Measurements from ENCODE around the gene PLSCR4.

The PLSCR4 gene

DNA sequence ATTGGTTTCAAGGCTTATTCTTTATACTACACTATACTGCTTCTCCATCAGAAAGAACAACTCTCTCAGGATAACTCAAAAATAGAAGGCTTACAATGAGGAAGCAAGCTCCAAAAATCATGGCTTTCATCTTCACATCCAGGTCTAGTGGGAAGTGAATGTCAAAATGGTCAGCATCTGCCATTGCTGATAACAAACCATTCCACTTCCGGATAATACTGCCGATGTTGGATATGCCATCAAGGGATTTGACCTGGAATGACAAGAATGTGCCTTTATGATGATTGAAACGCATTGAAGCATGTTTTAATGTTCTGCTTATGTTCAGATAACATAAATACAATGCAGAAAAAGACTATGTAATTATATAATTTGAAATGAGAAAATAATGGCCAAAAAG lies 55.9 kb downstream of the PLSCR4 start:
- no peak for DNase-seq (ENCODE audit: low spot score)

DNA sequence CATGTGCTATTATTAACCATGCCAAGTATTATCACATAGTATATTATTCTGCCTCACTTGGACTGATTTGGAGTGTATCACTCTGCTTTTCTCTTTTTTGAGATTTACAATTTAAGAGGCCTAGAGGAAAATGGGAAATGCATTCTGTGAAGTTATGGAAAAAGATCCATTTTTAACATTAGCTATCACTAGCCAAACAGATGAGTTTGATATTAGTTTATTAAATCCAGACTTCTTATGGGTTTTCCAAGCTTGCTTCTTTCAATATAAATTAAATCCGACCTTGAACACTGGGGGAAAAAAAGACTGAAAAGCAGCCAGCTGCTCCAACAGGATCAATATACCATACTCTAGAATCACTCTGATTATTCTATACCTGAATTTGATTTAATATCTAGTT lies 59.9 kb downstream of the PLSCR4 start:
- no peak for DNase-seq (ENCODE audit: low spot score)

DNA sequence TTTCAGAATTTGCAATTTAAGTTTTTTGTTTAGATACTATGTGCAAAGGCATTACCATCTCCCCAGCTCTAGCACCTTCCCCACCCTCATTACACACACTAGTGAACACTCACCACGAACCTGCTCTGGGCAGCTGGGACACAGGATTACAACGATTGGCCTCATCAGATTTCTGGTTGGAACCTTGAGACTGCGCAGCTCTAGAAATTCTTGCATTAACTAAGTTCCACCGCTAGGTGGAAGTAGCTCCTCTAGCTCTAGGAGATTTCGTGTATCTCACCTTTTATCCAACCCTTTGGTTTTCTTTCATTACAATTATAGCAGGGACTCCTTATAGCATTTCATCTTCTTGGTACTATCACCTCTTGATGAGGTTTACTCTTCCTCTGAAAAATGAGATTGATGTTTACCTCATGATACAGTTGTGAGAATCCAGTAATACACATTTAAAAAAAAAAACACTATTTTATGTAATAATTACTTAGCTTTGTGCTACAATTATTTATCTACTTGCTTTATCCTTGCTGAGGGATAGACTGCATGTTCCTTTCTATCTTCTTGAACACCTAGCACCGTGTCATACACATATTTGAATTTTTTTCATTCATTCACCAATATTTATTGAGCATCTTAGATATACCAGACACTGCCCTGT lies 61.3 kb downstream of the PLSCR4 start:
- DNase-seq (ENCODE audit: low spot score), result peak; percentile 66

DNA sequence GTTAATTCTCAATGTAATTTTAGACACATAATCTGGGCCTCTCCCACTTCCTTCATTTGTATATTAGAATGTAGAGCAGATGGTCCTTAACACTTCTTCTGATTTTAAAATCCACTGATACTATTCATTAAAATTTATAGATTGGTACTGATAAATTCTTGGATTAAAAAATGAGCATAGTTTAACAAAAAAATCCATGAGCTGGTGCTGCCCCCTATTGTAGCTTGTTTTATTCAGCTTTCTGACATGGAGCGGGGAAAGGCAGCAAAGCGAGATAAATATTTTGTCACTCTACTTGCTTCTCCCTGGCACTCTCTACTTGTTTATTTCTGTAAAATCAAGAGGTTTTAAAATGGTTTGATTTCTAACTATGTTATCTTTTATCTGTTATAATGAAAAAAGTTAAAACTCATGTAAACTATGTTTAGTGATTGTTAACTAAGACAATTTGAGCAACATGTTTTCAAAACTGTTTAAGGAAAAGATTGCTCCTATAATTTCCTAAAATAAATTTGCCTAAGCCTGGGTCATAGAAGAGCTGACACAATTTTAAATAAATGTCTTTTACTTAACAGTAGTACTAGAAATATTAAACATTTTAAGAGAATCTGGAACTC lies 63.5 kb downstream of the PLSCR4 start:
- no peak for DNase-seq (ENCODE audit: low spot score)

DNA sequence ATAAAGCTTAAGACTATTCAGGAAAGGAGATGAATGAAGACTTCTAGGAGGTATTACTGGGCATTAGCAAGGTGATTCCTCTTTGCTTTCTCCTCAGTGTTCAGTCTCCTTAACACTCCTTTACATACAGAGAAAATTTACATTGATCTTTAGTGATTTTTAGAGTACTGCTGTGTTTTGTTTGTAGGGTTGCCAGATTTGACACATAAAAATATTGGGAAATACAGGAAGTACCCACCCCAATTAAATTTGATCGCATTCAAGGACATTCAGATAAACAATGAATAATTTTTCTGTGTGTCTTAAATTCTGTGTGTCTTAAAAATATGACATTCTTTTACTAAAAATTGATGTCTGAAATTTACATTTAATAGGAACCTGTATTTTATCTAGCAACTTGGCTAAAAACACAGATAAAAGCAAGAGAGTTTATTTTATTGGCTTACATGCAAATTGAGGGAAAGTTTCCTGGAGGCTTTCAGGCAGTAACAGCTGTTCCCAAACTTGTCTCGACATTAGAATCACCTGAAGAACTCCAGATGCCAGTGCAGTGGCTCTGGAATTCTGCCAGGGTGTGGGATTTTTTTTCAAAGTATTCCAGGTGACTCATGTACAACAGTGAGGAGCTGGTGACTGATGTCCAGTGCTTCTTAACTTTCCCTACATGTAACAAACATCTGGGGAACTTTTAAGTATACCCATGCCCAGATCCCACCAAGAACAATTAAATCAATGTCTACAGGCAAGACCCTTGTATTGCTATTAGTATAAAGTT lies 66.5 kb downstream of the PLSCR4 start:
- no peak for DNase-seq (ENCODE audit: low spot score)

DNA sequence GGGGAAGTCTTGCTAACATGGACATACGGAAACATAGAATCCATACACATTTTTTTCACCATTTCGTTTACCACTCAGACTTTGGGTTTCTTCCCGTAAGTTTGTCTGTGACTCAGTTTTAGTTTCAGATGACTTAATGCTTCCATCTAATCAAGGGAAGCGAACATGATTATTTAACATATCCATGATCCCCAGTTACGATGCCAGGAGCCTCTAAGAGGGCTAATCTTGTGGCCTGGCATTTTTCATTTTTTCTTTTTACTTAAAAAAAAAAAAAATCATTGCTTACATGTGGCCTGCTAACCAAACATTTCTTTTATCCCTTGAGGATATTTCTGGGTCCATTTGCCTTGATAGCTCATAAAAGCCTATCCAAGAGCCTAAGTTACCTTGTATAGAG lies 69.7 kb downstream of the PLSCR4 start:
- DNase-seq (ENCODE audit: low spot score), result no peak

DNA sequence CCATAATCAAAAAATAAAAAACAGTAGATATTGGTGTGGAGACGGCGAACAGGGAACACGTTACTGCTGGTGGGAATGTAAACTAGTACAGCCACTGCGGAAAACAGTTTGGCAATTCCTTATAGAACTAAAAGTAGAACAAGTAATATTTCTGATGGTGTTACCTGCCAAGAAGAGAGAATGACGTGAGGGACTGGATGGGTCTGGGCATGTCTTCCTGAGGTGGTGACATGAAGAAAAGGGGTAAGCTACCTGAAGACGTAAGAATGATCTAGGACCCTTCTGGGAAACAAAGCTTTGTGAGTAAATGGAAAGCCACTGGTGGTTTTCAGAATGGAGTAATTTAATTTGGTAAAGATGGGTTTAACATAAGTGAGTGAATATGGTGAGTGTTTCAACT lies 70.5 kb downstream of the PLSCR4 start:
- DNase-seq (ENCODE audit: low spot score), result no peak

DNA sequence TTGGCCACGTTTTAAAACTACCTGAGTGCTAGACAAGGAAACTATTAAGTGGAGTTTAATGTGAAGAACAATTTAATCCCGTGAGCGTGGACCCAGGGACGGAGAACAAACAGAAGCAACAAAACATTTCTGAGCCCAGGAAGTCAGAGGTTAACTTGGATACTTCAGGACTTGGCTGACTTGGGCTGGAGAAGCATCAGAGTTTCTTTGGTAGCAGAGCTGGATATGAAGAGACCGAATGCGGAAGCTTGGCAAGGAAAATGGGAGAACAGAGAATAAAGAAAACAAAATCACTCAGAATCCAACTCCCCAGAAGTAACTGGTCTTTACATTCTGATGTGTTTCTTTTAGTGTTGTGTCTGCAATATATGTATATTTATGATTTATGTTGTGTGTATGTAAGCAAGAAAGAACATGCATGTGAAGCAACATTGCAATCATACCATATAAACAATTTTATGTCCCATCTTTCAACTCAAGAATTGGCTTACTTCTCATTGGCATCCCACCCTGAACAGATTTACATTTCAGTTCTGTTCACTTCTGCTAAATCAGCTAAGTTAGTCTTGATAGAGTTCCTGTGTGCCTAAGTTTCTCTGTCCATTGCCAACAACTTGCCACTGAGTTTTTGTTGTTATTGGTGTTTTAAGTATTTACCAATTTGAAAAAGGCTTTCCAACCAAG lies 72.8 kb downstream of the PLSCR4 start:
- no peak for DNase-seq (ENCODE audit: low spot score)

DNA sequence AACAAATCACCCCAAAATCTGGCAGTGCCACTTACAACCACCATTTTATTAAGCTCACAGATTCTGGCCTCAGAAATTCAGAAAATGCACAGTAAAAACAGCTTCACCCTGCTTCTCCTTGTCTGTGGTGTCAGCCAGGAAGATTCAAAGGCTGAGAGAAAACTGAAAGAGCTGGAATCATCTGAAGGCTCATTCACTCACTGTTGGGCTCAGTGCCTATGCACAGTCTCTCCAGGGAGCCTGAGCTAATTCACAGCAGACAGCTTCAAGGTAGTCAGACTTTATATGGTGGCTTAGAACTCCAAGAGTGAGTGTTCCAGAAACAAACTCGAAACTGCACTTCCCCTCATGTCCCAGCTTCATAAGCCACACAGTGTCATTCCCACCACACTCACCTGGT lies 73.4 kb downstream of the PLSCR4 start:
- DNase-seq (ENCODE audit: low spot score), result no peak

DNA sequence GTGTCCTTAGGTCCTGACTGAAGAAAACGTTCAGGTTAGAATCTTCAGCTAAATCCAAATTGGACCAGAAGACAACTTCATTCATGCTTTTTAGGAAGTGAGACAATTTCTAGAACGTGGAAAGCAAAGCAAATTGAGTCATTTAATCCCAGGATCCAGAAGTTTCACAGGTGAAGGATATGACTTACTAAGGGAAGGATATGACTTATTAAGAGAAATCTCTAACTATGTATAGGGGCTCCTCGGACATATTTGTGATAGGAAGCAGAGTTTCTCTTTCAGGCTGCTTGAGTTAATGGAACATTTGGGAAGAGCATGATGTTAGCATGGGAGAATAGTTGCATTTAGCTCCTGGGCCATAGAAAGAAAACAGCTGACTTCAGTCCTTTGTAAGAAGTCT lies 73.8 kb downstream of the PLSCR4 start:
- DNase-seq (ENCODE audit: low spot score), result no peak

DNA sequence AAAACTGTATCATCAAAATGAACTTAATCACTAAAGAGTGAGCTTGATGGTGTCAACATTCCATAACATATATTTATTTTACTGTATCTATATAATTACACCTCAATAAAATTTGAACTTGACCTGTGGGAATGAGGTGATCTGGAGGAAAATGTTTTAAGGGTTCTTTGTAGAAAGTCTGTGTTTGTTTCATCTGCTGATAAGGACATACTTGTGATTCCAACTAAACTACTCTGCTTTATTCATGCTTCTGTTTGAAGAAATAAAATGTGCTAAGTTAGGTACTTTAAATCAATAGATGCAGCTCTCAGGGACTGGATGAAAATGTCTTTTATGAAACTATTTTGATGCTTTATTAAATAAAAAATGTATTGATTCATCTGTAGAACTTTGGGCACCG lies 78.3 kb downstream of the PLSCR4 start:
- no peak for DNase-seq (ENCODE audit: low spot score)

DNA sequence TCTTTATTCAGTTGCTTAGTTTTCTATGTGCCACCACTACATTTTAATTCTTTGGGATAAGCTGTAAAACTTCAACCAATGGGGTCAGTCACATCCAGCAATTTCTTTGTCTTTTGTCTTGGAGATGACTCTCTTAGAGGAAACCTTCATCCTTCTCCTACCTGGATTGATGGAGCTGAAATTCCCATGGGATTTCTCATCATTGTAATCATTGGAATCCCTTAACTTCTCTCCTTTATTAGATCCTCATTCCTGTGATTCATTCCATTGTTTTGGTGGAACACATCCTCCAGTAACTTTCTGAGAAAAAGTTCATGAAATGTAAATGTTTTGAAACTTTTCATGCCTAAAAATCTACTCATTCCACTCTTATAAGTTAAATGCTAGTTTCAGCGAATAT lies 80.3 kb downstream of the PLSCR4 start:
- DNase-seq (ENCODE audit: low spot score), result no peak

DNA sequence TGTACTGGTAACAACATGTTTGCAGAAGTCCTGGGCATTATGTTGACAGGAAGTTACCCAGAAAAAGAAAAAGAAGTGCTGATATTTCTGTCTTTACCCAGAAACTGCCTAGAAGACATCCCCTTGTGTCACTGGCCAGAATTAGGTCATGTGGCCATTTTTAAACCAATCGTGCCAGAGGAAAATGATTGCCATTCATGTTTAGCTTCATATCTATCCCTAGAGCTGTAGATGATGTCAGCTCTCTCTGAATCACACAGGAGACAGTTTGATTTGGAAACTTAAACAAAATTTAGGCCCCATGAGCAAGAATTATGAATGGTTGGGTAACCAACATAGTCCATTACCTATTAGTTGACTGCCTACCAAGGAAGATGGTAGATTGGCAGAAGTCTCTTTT lies 81.0 kb downstream of the PLSCR4 start:
- no peak for DNase-seq (ENCODE audit: low spot score)

DNA sequence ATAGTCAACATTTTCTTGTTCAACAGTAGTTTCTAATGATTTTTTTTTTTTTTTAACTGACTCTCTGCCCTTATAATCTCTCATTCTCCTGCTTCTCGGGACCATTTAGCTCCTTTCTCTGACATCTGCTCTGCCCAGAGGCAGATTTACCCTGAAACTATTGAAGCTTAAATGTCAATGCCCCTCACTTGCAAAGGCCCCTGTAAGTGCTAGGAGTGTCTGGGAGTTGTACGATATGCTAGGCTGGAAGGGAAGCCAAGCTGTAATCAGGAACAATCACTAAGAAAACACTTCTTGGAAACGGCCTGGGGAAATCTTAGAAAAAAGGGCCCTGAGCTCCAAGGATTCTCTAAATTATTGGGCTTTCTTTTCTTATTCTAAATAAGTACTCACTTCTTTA lies 84.1 kb downstream of the PLSCR4 start:
- no peak for DNase-seq (ENCODE audit: low spot score)

DNA sequence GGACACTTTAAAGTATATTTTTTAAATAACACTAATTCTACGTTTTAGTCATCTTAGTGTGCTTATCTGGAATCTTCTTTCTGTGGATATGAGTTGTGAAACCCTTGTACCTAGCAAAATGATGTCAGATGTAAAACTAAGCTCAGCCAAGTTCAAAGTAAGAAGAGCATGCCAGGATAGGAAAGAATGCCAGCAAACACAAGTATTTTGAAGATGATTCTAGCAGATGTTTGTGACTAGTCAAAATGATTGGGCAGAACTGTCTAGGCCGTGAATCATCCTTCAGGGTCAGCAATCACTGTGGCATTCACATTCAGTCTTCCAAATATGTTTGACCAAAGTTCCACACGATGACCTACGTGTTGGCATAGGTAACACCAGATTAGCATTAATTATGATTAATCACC lies 84.5 kb downstream of the PLSCR4 start:
- no peak for DNase-seq (ENCODE audit: low spot score)

DNA sequence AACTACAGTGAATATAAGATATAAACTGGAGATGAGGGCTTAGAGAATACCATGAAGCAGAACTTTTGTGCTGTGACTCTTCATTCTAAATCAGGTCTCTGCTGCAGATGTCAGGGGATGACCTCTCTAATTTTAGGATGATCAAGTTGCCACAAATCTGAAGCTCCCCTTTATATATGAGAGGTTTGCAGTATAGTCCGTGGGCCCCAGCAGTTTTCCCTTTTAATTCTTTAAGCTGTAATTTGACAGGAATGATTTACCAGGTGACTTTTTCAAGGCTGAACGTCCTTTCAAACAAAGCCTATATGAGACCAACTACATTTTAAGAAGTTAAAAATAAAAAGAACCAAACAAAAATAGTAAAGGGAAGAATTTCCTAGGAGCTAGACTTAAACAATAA lies 85.0 kb downstream of the PLSCR4 start:
- no peak for DNase-seq (ENCODE audit: low spot score)

DNA sequence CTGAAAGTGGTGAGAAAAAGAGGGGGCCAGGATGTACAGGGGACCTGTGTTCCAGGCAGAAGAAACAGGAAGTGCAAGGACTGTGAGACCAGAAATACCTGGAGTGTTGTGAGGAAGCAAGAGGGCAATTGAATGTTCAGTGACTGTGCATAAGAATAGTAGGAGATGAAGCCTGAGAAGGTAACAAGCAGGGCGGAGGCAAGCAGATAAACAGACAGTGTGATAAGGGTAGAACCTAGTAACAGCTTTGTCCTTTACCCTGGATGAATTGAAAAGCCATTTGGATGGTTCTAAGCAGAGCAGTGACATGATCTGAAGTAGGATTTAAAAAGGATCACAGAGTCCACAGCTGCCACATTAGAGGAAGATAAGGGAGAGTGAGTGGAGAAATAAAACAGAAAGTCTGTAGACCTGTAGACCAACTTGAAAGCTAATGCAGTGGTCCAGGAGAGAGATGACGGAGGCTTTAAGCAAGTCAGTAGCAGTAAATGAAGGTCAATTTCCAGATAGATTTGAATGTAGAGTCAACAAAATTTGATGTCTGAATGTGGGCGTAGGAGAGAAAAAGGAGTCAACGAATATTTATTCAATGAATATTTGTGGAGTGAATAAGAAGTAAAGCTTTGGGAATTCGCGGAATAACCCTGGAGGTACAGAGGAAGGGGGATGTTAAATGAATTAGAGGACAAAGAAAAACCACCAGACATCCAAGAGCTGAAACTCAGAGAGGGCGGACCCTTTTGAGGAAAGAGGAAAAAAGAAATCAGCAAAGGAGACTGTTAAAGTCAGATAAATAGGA lies 85.7 kb downstream of the PLSCR4 start:
- no peak for DNase-seq (ENCODE audit: low spot score)

DNA sequence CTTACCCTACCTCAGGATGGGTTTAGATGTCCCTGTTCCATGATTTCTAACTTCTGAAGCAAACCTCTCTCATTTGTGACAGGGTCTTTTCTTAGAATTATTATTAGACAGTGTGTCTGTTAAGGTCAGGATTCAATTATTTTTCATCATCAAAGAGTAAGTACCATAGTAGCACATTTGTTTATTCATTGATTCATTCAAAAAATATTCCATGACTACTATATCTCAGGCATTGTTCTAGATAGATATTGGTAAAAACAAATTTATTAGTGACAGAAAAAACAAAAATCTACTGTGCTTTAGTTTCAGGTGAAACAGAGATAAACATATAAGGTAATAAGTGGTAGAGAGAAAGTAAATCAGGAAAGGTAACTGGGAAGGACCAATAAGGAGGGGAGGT lies 86.4 kb downstream of the PLSCR4 start:
- no peak for DNase-seq (ENCODE audit: low spot score)

DNA sequence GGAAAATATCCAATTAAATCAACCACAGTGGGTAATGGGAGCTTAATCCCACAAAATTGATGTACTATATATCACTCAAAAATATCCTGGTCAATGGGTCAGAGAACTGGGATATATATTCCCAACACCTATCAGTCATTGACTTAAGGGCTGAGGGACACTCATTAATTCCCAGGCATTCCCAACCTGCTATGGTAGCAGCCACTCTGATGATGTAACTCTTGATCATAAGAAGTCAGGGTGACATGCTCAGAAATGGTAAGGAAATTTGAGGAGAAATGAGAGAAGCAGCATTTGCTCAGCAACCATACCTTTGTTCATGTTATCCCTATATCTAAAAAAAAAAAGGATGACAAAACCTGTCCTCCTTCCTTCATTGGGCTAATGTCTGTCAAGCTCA lies 86.8 kb downstream of the PLSCR4 start:
- DNase-seq (ENCODE audit: low spot score), result no peak

DNA sequence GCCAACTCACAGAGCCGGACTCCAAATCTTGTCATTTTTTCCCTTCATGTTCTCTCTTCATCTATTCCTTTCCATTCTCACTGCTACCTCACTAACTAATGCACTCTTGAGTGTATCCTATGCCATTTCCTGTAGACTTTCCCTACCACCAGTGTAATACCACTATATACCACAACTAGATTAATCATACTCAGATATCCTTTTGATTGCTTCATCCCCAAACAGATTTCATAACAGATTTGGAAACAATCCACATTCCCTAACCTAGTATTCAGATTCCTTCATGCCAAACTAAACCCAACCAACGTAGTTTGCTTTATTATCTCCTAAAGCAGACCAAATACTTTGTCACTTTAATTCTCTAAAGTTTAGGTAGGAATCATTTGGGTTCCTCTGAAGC lies 87.3 kb downstream of the PLSCR4 start:
- DNase-seq (ENCODE audit: low spot score), result no peak

DNA sequence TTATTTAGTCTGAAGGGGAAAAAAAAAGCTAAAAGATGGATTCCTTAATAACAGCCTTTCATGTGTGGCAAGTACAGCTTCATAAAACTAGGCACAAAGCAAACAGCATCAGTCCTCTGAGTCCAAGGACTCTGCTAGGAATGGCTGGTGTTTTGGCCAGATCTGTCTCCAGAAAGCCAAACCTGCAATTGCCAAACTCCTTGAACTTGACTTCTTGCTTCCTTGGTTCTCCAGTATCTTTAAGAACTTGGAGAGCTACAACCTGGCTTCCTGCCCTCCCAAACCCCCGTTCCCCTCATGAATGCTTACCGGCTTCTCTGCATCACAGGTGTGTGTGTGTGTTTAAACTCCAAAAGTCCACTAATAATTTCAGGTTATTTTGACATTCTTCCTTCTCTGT lies 88.3 kb downstream of the PLSCR4 start:
- DNase-seq (ENCODE audit: low spot score), result no peak

DNA sequence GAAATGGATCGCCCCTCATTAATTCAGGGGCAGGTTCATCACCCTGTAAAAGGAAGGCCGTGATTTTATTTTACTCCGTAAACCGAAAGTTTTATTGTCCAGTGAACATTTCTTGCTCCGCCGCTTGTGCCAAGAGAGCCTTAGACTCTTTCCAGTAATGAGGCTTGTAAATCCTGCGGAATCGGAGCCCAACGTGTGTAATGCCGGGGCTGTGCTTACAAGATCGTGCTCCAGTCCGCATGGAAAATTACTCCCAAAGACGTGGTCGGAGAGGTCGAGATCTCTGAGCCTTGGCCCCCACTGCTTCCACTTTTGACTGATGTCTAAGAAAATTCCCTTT lies 89.3 kb downstream of the PLSCR4 start:
- DNase-seq (ENCODE audit: low spot score), result no peak
